Fibroblast of mammary gland (primary cell): Measurements from ENCODE around the gene HBE1.

ENCODE experiments used
- DNase-seq: peaks from one replicate; pipeline ENCODE4 v3.0.0-alpha.2; 2010; ENCODE audit warnings: low read depth
- H3K4me3 ChIP-seq: 2 replicates; pipeline ENCODE4 v1.5.1; 2011; ENCODE audit warnings: low read depth, mild to moderate bottlenecking, low read length, moderate library complexity; ENCODE audit not compliant: control insufficient read depth
- TF ChIP-seq, protein P1 (sequence below): conservative IDR thresholded peaks from 2 replicates; pipeline ENCODE4 v1.5.1; 2011; ENCODE audit warnings: low read depth, low read length, inconsistent platforms; ENCODE audit not compliant: control insufficient read depth, insufficient read depth

HBE1 gene

DNA sequence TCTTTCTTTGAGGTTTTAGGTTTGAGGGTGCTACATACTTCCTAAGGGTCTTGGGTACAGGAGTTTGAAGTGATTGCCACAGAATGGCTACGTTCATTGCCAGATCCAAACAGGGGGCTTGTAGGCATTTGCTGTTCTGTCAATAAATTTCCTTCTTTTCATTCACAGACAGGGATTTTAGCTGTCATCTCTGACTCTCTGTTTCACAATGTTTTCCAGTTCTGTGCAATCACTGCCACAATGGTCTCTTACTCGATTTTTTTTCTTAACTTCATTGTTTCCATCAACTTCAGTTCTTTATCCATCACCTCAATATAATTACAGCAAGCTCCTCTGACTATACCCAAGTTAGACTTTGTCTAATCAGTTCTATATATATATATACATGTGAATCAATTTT, 29.3 kb downstream of the HBE1 start:
- no peak for DNase-seq
- H3K4me3 ChIP-seq: no peak overlapping the region
- TF ChIP-seq, protein P1, sequence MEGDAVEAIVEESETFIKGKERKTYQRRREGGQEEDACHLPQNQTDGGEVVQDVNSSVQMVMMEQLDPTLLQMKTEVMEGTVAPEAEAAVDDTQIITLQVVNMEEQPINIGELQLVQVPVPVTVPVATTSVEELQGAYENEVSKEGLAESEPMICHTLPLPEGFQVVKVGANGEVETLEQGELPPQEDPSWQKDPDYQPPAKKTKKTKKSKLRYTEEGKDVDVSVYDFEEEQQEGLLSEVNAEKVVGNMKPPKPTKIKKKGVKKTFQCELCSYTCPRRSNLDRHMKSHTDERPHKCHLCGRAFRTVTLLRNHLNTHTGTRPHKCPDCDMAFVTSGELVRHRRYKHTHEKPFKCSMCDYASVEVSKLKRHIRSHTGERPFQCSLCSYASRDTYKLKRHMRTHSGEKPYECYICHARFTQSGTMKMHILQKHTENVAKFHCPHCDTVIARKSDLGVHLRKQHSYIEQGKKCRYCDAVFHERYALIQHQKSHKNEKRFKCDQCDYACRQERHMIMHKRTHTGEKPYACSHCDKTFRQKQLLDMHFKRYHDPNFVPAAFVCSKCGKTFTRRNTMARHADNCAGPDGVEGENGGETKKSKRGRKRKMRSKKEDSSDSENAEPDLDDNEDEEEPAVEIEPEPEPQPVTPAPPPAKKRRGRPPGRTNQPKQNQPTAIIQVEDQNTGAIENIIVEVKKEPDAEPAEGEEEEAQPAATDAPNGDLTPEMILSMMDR: no peak

DNA sequence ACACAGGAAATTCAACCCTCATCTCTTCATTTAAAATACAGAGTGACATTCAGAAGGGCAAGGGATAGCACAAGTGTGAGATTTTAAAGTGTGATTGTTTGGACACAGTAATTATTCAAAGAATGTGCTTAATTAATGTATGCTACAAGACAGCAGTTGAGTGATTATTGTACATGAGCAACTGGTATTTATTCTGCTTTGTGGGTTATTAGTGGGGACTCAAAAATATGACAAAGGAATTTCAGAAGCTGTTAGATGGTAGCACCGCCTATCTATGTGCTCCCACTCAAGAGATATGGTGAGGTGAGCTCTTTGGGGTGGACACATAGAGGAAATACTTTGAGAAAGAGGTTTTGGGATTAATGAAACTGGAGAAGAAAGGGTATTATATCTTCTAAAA, 29.7 kb downstream of the HBE1 start:
- no peak for DNase-seq
- no peak overlapping the region for H3K4me3 ChIP-seq

DNA sequence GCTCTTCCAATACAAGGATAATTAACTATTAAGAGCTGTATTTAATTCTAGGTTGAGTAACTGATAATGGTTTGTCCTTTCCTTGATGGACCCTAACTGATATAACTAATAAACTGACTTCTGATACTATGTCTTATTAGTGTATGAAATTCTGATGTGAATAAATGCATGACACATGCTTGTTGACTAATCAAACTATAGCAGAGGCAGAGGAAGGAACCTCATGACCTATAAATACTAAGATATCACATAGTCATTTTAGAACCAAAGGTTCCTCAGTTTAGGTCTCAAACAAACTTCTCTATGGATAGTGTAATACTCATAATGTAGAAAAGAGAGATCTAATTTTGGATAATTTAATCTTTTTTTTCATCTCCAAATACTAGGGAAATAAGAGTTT, 30.7 kb downstream of the HBE1 start:
- TF ChIP-seq, protein P1: no peak
- no peak for DNase-seq
- no peak overlapping the region for H3K4me3 ChIP-seq

More for the DNA sequence above, 29.7 kb downstream of the HBE1 start:
- TF ChIP-seq, protein P1: no peak

DNA sequence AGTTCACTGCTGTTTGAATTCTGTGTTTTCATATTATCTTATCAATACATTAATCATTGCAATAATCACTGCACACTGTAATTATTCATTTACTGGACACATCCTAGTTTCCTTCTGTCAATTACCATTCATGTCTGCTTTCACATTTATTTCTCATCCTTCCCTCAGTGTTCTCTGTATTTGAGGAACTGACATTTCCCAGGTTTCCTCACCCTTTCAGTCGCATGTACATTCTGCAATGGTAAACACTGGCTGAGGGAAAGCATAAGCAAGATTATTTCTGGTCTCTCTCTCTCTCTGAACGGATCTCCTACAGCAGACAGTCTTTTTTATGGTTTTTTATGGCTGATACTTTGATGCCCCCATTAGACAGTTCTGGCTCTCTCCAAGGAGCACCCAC, 31.3 kb downstream of the HBE1 start:
- no peak for DNase-seq
- H3K4me3 ChIP-seq: no peak overlapping the region
- TF ChIP-seq, protein P1: no peak

GRCh38 chr11:5237420-5237819, 32.3 kb downstream of the HBE1 start:
- H3K4me3 ChIP-seq: no peak overlapping the region
- TF ChIP-seq, protein P1: no peak

GRCh38 chr11:5235364-5236095, 34.2 kb downstream of the HBE1 start:
- DNase-seq: no peak
- H3K4me3 ChIP-seq: no peak overlapping the region
- TF ChIP-seq, protein P1: no peak

More at GRCh38 chr11:5237420-5237819, 32.3 kb downstream of the HBE1 start:
- DNase-seq: no peak

DNA sequence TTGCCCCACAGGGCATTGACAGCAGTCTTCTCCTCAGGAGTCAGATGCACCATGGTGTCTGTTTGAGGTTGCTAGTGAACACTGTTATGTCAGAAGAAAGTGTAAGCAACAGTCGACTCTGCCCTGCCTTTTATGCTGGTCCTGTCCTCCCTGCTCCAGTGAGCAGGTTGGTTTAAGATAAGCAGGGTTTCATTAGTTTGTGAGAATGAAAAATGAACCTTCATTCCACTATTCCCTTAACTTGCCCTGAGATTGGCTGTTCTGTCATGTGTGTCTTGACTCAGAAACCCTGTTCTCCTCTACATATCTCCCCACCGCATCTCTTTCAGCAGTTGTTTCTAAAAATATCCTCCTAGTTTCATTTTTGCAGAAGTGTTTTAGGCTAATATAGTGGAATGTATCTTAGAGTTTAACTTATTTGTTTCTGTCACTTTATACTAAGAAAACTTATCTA, 35.3 kb downstream of the HBE1 start, which contains the start of gene HBD:
Gene HBD, minus strand, starts transcription at position 103 of the 454 bp plus-strand sequence. Its CDS starts 50 bp downstream, at position 53.
- no peak for DNase-seq
- H3K4me3 ChIP-seq: no peak within 1 kb of the TSS

More for the DNA sequence above, 35.3 kb downstream of the HBE1 start, which contains the start of gene HBD:
- TF ChIP-seq, protein P1: no peak
